GM10266 (cell line): ENCODE data around the gene MIER2.
"Not testable (repeated sequence)": the region's sequence is repeated elsewhere in the genome, so short reads cannot be mapped to it uniquely, and the experiment has no call there.

ENCODE experiments used
- DNase-seq: peaks from one replicate; pipeline ENCODE4 v3.0.0; 2012; ENCODE audit errors: extremely low spot score
- CTCF ChIP-seq: IDR thresholded peaks from 2 replicates; pipeline ENCODE4 v1.5.1; 2012; ENCODE audit warnings: mild to moderate bottlenecking, low read depth; ENCODE audit not compliant: control insufficient read depth, insufficient read depth; ENCODE audit errors: missing control alignments

Gene MIER2

GRCh38 chr19:389255-389934 lies 44.8 kb upstream of the MIER2 start:
- DNase-seq: no peak

GRCh38 chr19:388691-389090 lies 44.1 kb upstream of the MIER2 start:
- no peak for DNase-seq
- no peak for TF ChIP-seq CTCF

More at GRCh38 chr19:389255-389934, 44.8 kb upstream of the MIER2 start:
- TF ChIP-seq CTCF: no peak

- no peak for TF ChIP-seq CTCF
- no peak for DNase-seq
Measured at GRCh38 chr19:387777-388176, 43.2 kb upstream of the MIER2 start.

GRCh38 chr19:386632-387301 lies 42.2 kb upstream of the MIER2 start:
- not testable (repeated sequence) for DNase-seq

- not testable (repeated sequence) for DNase-seq
Measured at GRCh38 chr19:386189-386588, 41.6 kb upstream of the MIER2 start.

GRCh38 chr19:384799-385169 lies 40.2 kb upstream of the MIER2 start:
- TF ChIP-seq CTCF: no peak
- DNase-seq: no peak

- no peak for DNase-seq
- TF ChIP-seq CTCF: peak; percentile 32
Measured at GRCh38 chr19:383922-384798, 39.6 kb upstream of the MIER2 start.

- no peak for DNase-seq
- no peak for TF ChIP-seq CTCF
Measured at GRCh38 chr19:383040-383439, 38.4 kb upstream of the MIER2 start.

- DNase-seq: not testable (repeated sequence)
Measured at GRCh38 chr19:382578-382977, 38.0 kb upstream of the MIER2 start.

GRCh38 chr19:381901-382300 lies 37.3 kb upstream of the MIER2 start:
- DNase-seq: not testable (repeated sequence)

GRCh38 chr19:380618-381219 lies 36.1 kb upstream of the MIER2 start:
- DNase-seq: not testable (repeated sequence)
